ENCODE measurements around the gene TLE4. TPM values are rescaled to one million over a fixed set of nuclear protein-coding genes. Genes with fewer than 3 reads are reported as not detected.

The TLE4 gene
- total and polyA plus RNA-seq, 2 of the 4 experiments (the other 2 are of a cell fraction) = 68.0 to 78.1 TPM

- Histone ChIP-seq H3K4me3 (ENCODE audit: insufficient read depth, low read depth, low read length) (no peak overlapping the region), H3K36me3 (ENCODE audit: control insufficient read depth, insufficient read depth, low read length) (peaks cover 2% of the 10 kb centered on the region)
- TF ChIP-seq MAFK (IDR thresholded peaks at IDR 0.05; ENCODE audit: low read depth, low read length) (peak; percentile 69), RFX5 (IDR thresholded peaks at IDR 0.05; ENCODE audit: low read depth, low read length) (no peak)
Observed at GRCh38 chr9:79603222-79603920, 31.6 kb downstream of the TLE4 start.

More at GRCh38 chr9:79603222-79603920, 31.6 kb downstream of the TLE4 start:
- Histone ChIP-seq H3K27me3 (ENCODE audit: control insufficient read depth, insufficient read depth, low read length) (no peaks in the 10 kb centered on the region), H2BK120ac (ENCODE audit: low read depth, low read length) (no peak overlapping the region), H3K14ac (replicated peaks; ENCODE audit: low read depth, low read length) (no peak overlapping the region), H4K8ac (ENCODE audit: low read depth in 2 of 2, low read length in 2 of 2) (no peak overlapping the region), H2BK5ac (ENCODE audit: low read depth, low read length, poor library complexity, severe bottlenecking) (no peak overlapping the region), H3K9me3 (ENCODE audit: control insufficient read depth, insufficient read depth, low read length) (peaks cover 2% of the 10 kb centered on the region; the same call in 1 of the 2 replicates), H3K56ac (ENCODE audit: extremely low read depth, insufficient read depth, low read length) (no peak overlapping the region), H2AFZ (replicated peaks; ENCODE audit: low read length, poor library complexity) (no peak overlapping the region), H4K5ac (ENCODE audit: low read depth, low read length) (no peak overlapping the region), H2AK9ac (replicated peaks; ENCODE audit: low read depth, low read length, poor library complexity) (no peak overlapping the region), H3K4ac (ENCODE audit: low read depth, low read length) (no peak overlapping the region), H4K20me1 (ENCODE audit: insufficient read depth, low read length) (peaks cover 4% of the 10 kb centered on the region; the same call in 1 of the 2 replicates), H3K27ac (ENCODE audit: insufficient read depth, low read length) (no peak overlapping the region), H3K4me1 (ENCODE audit: control insufficient read depth, insufficient read depth, low read length) (no peaks in the 10 kb centered on the region; the same call in 1 of the 2 replicates), H3K9ac (ENCODE audit: low read depth, low read length) (no peak overlapping the region), H3K18ac (ENCODE audit: low read depth, low read length) (no peak overlapping the region), H2BK15ac (ENCODE audit: low read depth, low read length) (no peak overlapping the region), H2BK20ac (ENCODE audit: low read depth, low read length) (no peak overlapping the region), H3K79me1 (ENCODE audit: low read depth in 1 of 2, low read length in 2 of 2) (peaks cover 42 to 50% of the 10 kb centered on the region in 2 experiments), H3K23ac (ENCODE audit: low read depth, low read length) (no peak overlapping the region), H3K4me2 (ENCODE audit: low read depth, low read length) (no peak overlapping the region), H2AK5ac (ENCODE audit: low read depth, low read length) (no peak overlapping the region), H3K9me1 (ENCODE audit: insufficient read depth, low read length) (peaks cover 7% of the 10 kb centered on the region), H4K91ac (ENCODE audit: insufficient read depth, low read depth, low read length) (no peak overlapping the region)
- DNase-seq = no peak
- no TSS peak for BruUV-seq (replicated peaks)
- ATAC-seq (ENCODE audit: low read depth) = no peak
- in situ Hi-C loops (cut with MboI; ENCODE audit: low sequenced_read_pairs) (no loop called here), intact Hi-C loops (cut with micrococcal nuclease) (no loop called here), dilution Hi-C loops (cut with HindIII; ENCODE audit: low sequenced_read_pairs, unreplicated experiment) (no loop called here)
- ChIA-PET CTCF (interaction anchor here (0.6 kb wide), 1 partner anchor 589 kb away, joined by 3 read pairs; no protein-coding TSS in a partner anchor), POLR2A (ENCODE audit: unreplicated experiment) (no interaction called here)
- WGBS, 2 experiments (ENCODE audit: extremely low coverage in 2 of 2, insufficient read length in 1 of 2) = no CpG with 5 or more reads among the region's 3 CpGs

Measured in IMR-90 (cell line).